Measurements from ENCODE around the gene EPS8L3. TPM values are rescaled to one million over a fixed set of nuclear protein-coding genes. Genes with fewer than 3 reads are reported as not detected.

The EPS8L3 gene
- total RNA-seq, 3 donors from 2014 or later (not counting 1 experiment from before 2014, with no cell fraction given): 0.47 TPM; not detected in 2

DNA sequence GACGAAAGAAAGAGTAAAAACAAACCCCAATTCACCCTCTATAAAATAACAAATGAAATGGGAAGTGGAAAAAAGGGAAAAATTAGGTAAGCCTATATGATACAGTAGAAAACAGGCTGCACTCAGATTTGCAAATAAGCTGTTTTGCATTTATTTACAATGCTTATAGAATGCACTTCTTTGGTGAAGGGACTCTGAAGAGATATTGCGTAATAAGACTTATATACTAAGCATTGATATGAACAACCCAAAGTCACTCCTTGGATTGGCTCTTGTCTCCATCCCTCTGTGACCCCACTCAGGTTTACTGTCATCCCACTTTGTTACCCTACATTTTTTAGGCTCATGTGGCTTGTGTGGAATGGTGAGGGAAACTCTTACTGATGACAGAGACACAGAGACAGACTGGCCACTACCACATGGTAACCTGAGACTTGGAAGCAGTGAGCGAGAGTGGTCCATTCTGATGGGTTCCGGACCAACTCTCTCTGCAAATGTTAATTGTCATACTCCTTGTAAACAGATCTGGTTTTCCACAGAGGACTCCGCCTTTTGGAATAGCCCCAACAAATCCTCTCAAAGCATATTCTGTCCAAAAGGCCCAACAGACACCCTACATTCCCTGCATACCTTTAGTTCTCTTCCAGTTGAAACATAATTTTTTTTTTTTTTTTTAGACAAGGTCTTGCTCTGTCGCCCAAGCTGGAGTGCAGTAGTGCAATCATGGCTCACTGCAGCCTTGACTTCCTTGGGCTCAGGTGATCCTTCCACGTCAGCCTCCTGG is 40.6 kb downstream of the EPS8L3 start:
- no peaks in the 10 kb centered on the region for H3K9me3 Mint-ChIP-seq
- ATAC-seq: no peak
- H3K4me3 ChIP-seq (ENCODE audit: low read length): no peak overlapping the region
- 96% methylated on average over 5 of the region's 7 CpGs for WGBS (ENCODE audit: insufficient coverage)
- no peak overlapping the region for H3K27ac Mint-ChIP-seq
- no peaks in the 10 kb centered on the region for H3K36me3 ChIP-seq (ENCODE audit: control insufficient read depth, insufficient read depth, low read length)
- peaks cover 6 to 9% of the 10 kb centered on the region in 2 donors for H3K27me3 Mint-ChIP-seq (ENCODE audit: low read depth in 2 of 2)
- DNase-seq: no peak
- no peaks in the 10 kb centered on the region for H3K36me3 Mint-ChIP-seq
- no peak overlapping the region for H3K4me3 Mint-ChIP-seq
- intact Hi-C loops (cut with micrococcal nuclease): no loop called here
- H3K4me1 ChIP-seq (ENCODE audit: control insufficient read depth, insufficient read depth, low read length): no peaks in the 10 kb centered on the region
- H3K27me3 ChIP-seq (ENCODE audit: control insufficient read depth, insufficient read depth, low read length): no peaks in the 10 kb centered on the region
- no peaks in the 10 kb centered on the region for H3K4me1 Mint-ChIP-seq
- no peak overlapping the region for H3K27ac ChIP-seq (ENCODE audit: low read length)
- TF ChIP-seq, protein P1, sequence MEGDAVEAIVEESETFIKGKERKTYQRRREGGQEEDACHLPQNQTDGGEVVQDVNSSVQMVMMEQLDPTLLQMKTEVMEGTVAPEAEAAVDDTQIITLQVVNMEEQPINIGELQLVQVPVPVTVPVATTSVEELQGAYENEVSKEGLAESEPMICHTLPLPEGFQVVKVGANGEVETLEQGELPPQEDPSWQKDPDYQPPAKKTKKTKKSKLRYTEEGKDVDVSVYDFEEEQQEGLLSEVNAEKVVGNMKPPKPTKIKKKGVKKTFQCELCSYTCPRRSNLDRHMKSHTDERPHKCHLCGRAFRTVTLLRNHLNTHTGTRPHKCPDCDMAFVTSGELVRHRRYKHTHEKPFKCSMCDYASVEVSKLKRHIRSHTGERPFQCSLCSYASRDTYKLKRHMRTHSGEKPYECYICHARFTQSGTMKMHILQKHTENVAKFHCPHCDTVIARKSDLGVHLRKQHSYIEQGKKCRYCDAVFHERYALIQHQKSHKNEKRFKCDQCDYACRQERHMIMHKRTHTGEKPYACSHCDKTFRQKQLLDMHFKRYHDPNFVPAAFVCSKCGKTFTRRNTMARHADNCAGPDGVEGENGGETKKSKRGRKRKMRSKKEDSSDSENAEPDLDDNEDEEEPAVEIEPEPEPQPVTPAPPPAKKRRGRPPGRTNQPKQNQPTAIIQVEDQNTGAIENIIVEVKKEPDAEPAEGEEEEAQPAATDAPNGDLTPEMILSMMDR (IDR thresholded peaks at IDR 0.05): no peak
- H3K9me3 ChIP-seq (ENCODE audit: control insufficient read depth, insufficient read depth, low read length): no peaks in the 10 kb centered on the region

DNA sequence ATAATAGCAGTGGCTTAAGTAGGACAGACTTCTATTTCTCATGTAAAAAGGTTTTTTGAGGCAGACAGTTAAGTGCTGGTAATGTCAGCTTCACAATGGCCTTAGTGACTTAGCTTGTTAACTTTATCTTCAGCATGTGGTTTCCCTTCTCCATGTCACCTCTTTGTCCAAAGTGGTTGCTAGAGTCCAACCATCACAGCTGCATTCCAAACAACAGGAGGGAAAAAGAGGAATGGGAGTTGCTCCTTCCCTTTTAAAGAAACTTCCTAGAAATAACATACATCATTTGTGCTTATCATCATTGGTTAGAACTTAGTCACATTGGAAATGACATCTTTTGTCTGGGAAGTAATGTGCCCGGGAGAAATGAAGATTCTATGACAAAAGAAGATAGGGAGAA is 41.8 kb downstream of the EPS8L3 start:
- Mint-ChIP-seq H3K9me3 (no peaks in the 10 kb centered on the region), H3K4me3 (no peak overlapping the region), H3K27ac (no peak overlapping the region), H3K36me3 (no peaks in the 10 kb centered on the region), H3K4me1 (no peaks in the 10 kb centered on the region), H3K27me3 (ENCODE audit: low read depth in 2 of 2) (peaks cover 3 to 5% of the 10 kb centered on the region in 2 donors)
- DNase-seq (no peak), ATAC-seq (no peak)
- 100% methylated on average over 1 of the region's 1 CpG for WGBS (ENCODE audit: insufficient coverage)
- H3K36me3 ChIP-seq (ENCODE audit: control insufficient read depth, insufficient read depth, low read length): no peaks in the 10 kb centered on the region
- no peak overlapping the region for H3K27ac ChIP-seq (ENCODE audit: low read length)
- no peaks in the 10 kb centered on the region for H3K9me3 ChIP-seq (ENCODE audit: control insufficient read depth, insufficient read depth, low read length)
- H3K27me3 ChIP-seq (ENCODE audit: control insufficient read depth, insufficient read depth, low read length): no peaks in the 10 kb centered on the region
- H3K4me1 ChIP-seq (ENCODE audit: control insufficient read depth, insufficient read depth, low read length): no peaks in the 10 kb centered on the region
- no peak overlapping the region for H3K4me3 ChIP-seq (ENCODE audit: low read length)
- TF ChIP-seq, protein P1 (IDR thresholded peaks at IDR 0.05): no peak
- intact Hi-C loops (cut with micrococcal nuclease): no loop called here

DNA sequence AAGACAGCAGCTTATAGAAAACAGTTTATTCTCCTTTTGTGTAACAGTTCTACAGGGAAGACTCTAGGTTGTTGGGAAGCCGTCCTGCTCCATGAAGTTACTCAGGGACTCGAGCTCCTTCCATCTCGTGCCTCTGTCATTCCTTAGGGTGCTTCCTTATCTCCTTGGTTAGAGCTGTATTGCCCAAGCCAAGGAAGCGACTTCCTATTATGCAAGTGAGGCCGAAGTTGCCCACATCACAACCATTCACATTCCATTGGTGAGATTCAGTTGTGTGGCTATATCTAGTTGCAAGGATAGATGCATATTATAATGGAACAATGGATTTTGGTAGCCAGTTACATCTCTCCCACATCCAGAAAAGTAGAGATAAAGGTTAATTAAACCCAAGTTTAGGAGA is 42.7 kb downstream of the EPS8L3 start:
- Histone ChIP-seq H3K9me3 (ENCODE audit: control insufficient read depth, insufficient read depth, low read length) (no peaks in the 10 kb centered on the region), H3K4me1 (ENCODE audit: control insufficient read depth, insufficient read depth, low read length) (no peaks in the 10 kb centered on the region), H3K4me3 (ENCODE audit: low read length) (no peak overlapping the region), H3K27me3 (ENCODE audit: control insufficient read depth, insufficient read depth, low read length) (no peaks in the 10 kb centered on the region), H3K27ac (ENCODE audit: low read length) (no peak overlapping the region), H3K36me3 (ENCODE audit: control insufficient read depth, insufficient read depth, low read length) (no peaks in the 10 kb centered on the region)
- TF ChIP-seq, protein P1 (IDR thresholded peaks at IDR 0.05): no peak
- DNase-seq (no peak), ATAC-seq (no peak)
- H3K9me3 Mint-ChIP-seq: no peaks in the 10 kb centered on the region
- no peaks in the 10 kb centered on the region for H3K4me1 Mint-ChIP-seq
- WGBS (ENCODE audit: insufficient coverage): 87% methylated on average over 4 of the region's 5 CpGs
- H3K27me3 Mint-ChIP-seq (ENCODE audit: low read depth in 2 of 2): no peaks in the 10 kb centered on the region
- no peaks in the 10 kb centered on the region for H3K36me3 Mint-ChIP-seq
- H3K27ac Mint-ChIP-seq: no peak overlapping the region
- no peak overlapping the region for H3K4me3 Mint-ChIP-seq
- intact Hi-C loops (cut with micrococcal nuclease): no loop called here

Data from natural killer cell (primary cell).